DND-41 (cell line): Measurements from ENCODE around the gene LGI4.

Experiments used
- CTCF ChIP-seq: IDR thresholded peaks from 2 replicates; pipeline ENCODE4 v1.5.1; 2012; ENCODE audit warnings: borderline replicate concordance, low read length, moderate library complexity, mild to moderate bottlenecking; ENCODE audit not compliant: poor library complexity, severe bottlenecking; ENCODE audit errors: extremely low read depth
- EZH2 ChIP-seq: IDR thresholded peaks from 3 replicates; pipeline ENCODE4 v1.6.1; 2012; ENCODE audit warnings: borderline replicate concordance, low read depth, mild to moderate bottlenecking, moderate library complexity, low read length, inconsistent platforms; ENCODE audit not compliant: severe bottlenecking

DNA sequence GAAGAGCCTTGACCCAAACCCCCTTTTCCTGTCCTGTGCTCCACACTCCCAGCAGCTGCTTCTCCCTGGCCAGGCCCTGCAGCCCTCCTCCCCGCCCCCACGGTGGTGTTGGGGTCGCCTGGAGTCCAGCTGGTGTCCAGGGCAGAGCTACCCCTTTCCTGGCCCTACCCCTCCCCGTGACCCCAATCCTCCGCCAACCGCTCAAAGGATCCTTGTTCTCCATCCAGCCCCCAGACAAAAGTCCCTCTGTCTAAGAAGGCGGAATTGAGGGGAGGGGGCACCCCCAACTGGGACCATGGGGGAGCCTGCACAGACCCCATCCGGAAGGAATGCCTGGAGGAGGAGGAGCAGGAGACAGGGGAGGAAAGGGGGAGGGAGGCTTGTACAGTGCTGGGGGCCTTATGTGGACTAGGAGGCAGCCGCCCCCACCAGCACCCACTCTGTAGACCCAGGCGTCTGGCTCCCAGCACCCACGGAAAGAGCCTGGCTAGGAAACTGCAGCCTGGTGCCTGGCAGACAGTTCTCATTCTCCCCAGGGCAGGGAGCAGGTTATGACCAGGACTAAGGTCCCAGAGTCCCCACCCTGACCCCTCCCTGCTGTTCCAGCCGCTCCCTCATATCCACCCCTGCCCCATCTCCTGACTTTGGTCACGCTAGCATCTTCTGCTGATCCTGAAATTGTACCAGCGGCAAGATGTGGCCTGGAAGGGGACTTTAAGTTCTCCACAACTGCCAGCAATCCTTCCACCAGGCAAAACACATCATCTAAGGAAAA, 19.5 kb downstream of the LGI4 start, which contains the start of gene FXYD3:
- no peak for TF ChIP-seq CTCF
- TF ChIP-seq EZH2 = no peak
